HG03135 (cell line): ENCODE measurements around the gene RPL28.
"Not testable (repeated sequence)": the region's sequence is repeated elsewhere in the genome, so short reads cannot be mapped to it uniquely, and the experiment has no call there.

Experiments used
- ATAC-seq: cut with Tn5 transposase; IDR thresholded peaks from one replicate; pipeline ENCODE4 v1.9.1; 2021; ENCODE audit warnings: mild to moderate bottlenecking, moderate library complexity; ENCODE audit not compliant: unreplicated experiment

The RPL28 gene

DNA sequence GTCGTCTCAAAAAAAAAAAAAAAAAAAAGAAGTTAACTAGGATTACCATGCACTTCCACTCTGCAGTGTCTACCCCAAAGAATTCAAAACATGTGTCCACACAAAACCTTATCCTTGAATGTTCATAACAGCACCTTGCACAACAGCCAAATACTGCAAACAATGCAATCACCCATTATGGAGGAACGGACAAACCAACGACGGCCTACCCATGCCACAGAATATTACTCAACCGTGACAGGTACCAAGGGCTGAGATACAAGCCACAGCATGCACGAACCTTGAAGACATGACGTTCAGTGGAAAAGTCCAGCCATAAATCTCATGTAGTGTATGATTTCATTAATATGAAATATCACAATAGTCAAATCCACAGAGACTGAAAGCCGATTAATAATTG, 60.3 kb downstream of the RPL28 start:
- ATAC-seq: no peak

DNA sequence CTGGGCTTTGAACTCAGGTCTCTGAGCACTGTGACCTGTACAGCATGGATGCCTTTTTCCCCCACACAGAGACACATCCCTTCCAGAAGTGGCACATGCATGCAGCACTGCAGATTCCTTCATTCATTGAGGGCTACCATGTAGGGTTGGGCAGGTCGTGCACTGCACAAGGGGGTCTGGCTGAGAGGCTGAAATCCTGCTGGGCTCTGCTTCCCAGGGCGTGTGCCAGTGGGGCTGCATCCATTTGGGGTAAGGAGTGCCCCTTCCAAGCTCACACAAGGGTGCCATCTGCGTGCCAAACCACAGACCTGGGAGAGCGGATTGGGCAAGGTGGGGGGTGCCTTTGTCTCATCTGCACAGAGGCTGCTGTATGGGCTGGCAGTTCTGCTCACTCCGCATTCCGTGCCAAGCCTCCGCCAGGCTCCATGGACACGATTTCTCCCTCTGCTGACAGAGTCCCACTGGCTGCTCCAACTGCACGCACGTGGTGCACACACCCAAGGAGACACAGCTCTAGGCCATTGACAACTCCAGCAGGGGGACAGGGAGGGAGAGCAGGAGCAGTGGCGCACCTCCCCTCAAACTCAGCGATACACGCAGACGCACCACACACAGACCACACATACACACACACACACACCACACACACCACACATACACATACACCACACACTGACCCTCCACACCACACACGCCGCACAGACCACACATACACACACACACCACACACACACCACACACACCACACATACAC, 61.9 kb downstream of the RPL28 start:
- ATAC-seq: no peak

DNA sequence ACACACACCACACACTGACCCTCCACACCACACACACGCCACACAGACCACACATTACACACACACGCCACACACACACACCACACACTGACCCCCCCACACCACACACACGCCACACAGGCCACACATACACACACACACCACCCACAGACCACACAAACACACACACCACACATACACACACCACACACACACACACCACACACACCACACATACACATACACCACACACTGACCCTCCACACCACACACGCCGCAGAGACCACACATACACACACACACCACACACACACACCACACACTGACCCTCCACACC, 62.4 kb downstream of the RPL28 start:
- ATAC-seq: not testable (repeated sequence)

DNA sequence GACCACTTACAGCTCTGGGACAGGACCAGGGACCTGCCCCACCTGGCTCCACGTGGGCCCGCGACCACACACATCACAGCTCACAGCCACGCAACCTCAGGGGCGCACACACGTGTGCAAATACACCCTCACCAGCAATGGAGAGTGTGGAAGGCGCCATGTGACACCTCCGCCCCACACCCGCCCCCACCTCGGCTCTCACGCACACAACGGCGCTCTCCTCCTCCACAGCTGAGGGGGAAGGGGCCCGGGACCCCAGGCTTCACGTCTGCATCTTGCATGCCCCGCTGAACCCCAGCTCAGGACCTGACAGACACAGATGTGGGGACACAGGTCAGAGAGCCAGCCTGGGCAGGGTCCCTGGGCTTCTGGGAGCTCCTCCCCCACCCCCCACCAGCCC, 63.7 kb downstream of the RPL28 start:
- ATAC-seq: no peak

DNA sequence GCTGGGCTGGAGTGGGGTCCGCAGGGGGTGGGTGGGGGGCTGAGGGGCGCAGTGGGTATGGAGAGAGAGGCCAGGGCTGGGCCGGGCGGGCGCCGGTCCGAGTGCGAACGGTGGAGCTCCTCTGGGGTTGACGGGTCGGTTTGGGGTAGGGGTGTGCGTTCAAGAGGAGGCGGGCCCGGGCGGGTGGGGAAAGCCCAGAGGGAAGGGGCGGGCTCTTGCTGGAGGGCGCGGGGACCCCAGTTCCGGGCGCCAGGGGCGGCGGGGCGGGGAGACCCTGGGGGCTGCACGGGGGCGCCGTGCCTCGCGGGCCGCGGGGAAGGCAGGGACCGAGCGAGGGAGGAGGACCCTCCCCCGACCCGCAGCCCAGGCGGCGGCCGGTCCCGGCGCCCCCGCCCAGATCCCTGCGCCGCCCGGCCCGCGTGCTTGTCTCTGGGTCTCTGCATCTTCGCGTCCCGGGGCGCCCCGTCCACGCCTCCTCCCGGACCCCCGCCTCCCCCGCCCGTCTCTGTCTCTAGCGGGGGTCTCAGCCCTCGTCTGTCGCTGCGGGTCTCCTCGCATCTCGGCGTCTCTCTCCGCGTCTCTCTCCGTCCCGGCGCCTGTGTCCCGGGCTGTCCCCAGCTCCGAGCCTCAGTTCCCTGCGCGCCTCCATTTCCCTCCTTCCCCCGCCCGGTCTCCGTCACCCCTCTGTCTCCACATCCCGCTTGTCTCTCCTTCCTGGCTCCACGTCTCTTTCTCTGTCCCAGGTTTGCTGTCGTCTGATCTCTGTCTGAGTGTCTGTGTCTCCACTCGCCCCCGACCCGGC, 65.6 kb downstream of the RPL28 start:
- ATAC-seq: no peak

DNA sequence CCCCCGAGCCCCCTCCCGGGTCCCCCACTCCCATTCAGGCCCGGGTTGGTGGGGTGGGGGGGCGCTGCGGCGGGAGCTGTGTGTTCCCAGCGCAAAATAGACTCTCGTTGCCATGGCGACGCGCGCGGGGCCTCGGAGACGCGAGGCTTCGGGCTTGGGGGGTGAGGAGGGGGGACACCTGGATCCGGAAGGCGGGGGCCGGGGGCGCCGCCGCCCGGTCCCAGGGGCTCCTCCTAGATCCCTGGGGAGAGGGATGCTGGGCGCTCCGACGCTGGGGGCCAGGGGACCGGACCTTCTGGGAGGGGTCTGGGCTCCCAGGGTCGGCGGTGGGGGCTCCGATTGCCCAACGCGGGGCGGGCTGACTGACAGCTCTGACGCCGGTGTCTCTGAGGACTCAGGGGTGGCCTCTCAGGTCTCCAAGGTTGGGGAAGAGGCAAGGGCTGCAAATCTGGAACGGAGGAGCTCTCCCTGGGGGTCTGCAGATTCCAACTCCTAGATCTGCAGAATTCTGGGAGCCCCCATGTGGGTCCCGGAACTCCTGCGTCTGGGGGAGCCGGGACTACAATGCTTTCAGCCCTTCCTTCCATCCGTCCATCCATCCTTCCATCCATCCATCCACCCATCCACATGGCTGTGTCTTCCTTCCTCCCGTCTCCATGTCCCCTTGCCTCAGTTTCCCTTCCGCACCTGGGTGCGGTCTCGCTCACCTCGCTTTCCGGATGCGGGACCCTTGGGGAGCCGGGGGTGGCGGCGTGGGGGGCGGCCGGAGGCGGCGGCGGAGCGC, 66.4 kb downstream of the RPL28 start:
- ATAC-seq: no peak
